Activated CD4-positive, alpha-beta T cell treated with anti-CD3 and anti-CD28 coated beads, Interleukin-2, amount 50 U/mL, for 16 hours (primary cell): Measurements from ENCODE around the gene WFDC6.

ENCODE experiments used
- DNase-seq: peaks from one replicate; pipeline ENCODE4 v3.0.0-alpha.2; 2020

Gene WFDC6

DNA sequence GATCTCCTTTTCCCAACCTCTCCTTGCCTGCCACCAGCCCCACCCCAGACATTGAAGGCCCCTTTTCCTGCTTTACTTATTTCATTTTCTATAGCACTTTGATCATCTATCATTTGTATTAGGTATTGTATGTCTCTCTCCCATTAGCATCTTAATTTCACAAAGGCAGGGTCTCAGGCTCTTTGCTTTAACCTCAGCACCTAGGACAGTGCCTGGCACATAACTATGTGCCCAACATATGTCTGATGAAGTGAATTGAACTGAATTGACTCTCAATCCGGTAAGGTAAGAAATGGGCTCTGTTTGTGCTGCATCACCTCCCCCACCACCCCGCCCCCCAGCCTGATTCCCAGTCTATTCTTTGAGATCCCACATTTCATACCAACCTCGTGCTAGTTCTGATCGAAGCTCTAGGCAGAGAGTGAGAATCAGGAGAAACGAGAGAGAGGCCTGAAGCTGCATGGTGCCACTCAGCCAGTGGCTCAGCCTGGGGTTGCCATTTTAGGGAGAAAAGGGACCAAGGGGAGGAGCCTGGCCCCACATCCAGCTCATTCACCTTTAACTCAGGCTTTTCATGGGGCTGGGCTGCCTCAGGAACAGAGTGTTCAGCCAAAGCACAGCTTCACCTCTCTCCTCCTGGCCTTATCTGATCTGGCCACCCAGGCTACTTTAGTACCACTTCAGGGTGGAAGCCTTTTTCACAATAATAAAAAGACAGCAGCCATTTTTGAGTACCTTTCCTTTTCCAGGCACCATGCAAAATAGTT lies 24.0 kb downstream of the WFDC6 start, which contains the start of gene SPINT3:
Gene SPINT3 (minus strand): TSS at position 476 of the 767 bp plus-strand sequence. CDS start 14 bp downstream, at position 462.
- no peak for DNase-seq

GRCh38 chr20:45510242-45510862 lies 28.9 kb downstream of the WFDC6 start:
- DNase-seq = no peak

GRCh38 chr20:45509091-45509490 lies 30.2 kb downstream of the WFDC6 start:
- no peak for DNase-seq

GRCh38 chr20:45508068-45508886 lies 31.0 kb downstream of the WFDC6 start:
- DNase-seq = no peak

DNA sequence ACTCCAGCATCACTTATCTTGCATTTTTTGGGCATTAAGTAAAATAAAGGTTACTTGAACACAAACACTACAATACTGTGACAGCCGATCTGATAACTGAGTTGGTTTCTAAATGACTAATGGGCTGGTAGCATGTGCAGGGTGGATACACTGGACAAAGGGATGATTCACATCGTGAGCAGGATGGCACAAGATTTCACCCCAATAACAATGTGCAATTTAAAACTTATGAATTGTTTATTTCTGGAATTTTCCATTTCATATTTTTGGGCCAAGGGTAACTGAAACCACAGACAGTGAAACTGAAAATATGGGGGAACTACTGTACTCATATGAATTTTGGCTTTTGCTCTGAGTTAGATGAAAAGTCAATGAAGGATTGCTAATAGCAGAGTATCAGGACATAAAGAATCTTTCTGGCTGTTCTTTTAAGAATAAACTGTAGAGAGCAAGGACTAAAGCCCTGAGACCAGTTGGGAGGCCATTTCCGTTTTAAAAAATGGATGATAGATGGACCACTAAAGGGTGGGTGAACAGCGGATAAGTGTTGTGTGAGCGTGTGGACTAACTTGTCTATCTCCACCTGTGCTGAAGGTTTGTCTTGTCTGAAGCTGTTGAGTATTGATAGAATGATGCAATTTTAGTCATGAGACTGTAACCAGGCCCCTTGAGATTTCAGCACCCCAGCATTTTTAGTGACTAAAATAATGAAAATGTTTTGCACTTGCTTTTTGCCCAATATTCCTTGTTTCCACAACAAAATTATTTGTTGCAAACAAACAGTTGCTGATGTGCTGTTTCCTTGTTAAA lies 32.1 kb downstream of the WFDC6 start:
- peak; percentile 58 for DNase-seq

DNA sequence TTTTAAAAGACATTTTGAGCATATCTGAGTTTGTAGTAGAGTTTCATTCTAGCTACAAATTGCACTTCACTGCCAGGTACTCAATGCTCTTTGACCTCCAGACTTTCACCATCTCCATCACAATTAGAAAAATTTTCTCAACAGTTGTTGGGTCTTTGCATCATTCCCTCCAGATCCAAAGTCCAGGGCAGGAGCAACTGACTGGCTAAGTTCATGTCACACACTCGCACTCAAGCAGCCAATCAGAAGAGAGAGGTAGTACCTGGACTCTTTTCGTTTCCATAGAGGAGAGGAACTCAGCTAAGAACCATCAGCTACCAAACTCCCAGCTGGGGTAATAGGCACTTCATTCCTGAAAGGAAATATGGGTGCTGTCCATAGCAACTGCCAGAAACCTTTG lies 32.9 kb downstream of the WFDC6 start:
- DNase-seq = no peak

DNA sequence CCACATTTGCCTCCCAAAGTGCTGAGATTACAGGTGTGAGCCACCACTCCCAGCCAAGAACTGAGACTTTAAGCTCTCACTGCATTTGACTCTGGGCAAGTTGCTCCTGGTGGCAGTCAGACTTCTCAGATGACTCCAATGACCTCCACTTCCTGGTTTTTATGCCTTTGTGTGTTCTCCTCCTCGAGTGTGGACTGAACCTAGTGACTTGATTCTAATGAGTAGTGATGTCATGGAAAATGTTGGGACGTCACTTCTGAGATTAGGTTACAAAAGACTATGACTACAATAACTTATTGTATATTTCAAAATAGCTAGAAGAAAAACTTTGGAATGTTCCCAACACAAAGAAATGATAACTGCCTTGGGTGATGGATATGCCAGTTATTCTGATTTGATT lies 35.9 kb downstream of the WFDC6 start:
- DNase-seq = no peak

GRCh38 chr20:45502561-45502960 lies 36.7 kb downstream of the WFDC6 start:
- no peak for DNase-seq

DNA sequence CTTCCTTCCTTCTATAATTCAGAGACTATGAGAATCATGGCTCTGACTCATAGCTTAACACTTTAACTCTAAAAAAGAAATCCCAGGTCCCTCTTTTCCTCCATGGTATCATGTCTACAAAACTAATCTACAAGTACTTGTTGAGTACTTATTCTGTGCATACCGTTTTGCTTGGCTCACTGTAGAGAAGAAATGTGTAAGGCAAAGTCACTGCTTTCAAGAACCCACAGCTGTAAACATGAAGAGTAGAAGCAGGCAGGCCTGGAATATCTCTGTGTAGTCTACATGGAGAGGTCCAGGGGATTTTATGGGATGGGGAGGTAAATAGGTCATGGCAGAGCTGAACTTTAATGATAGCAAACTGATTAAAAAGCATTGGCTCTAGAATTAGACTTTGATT lies 37.7 kb downstream of the WFDC6 start:
- no peak for DNase-seq

GRCh38 chr20:45500022-45500421 lies 39.3 kb downstream of the WFDC6 start:
- DNase-seq = no peak

GRCh38 chr20:45497971-45498494 lies 41.2 kb downstream of the WFDC6 start:
- no peak for DNase-seq

DNA sequence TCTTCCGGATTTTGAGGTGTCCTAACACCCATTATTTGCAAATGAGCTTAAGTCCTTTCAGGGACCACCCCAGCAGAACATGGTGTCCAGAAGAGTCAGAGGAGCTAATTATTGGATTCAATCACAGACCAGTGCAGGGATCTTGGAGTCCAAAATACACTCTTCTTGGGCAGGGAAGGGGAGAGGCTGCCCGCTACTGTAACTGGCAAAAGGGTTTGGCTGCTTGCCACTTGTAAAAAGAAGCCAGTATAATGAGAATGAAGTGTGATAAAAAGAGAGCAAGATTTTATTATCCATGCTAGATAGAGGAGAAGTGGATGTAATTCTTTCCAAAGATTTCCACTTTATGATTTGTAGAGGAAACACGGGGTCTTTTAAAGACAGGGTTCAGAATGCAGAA lies 43.1 kb downstream of the WFDC6 start:
- DNase-seq = no peak

DNA sequence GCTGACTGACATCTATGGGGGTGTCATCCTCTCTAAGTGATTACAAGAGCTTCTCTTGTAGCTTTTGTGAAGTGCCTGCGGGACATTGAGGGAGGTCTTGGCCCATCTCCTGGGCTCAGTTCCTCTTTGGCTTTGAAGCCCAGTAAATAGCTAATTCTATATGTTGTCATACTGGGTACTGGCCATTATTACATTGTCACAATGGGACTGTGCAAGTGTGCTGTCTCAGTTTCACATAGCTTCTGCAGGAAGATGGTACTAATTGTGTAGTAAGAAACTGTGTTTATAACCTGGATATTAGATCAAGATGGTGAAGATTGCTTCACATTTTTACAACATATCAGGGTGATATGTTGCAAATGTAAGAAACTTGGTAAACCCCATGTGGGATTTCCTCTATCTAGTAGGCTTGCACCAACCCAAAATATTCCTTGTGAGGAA lies 43.8 kb downstream of the WFDC6 start:
- no peak for DNase-seq

- DNase-seq = no peak
These were observed 50.2 kb downstream of the WFDC6 start for GRCh38 chr20:45489083-45489531.

DNA sequence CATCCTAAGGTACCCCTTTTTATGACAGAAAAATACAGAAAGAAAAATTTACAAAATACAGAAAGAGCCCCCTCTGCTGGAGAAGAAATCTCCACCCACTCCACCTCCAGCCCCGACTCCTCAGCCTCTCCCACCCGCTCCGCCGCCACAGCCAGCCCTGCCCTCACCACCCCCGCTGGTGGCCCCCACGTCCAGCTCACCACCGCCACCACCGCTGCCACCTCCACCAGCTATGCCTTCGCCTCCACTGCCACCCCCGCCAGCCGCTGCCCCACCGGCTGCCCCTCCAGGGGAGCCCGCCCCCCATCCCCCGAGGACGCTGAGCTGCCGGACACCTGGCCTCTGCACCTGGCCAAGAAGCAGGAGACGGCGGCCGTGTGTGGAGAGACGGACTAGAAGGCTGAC lies 52.0 kb downstream of the WFDC6 start:
- no peak for DNase-seq

- no peak for DNase-seq
These were observed 53.9 kb downstream of the WFDC6 start for GRCh38 chr20:45485388-45485787.

GRCh38 chr20:45484676-45485075 lies 54.6 kb downstream of the WFDC6 start:
- no peak for DNase-seq
